GM19043 (cell line): Measurements from ENCODE around the gene CLDN11.

ENCODE experiments used
- ATAC-seq: cut with Tn5 transposase; IDR thresholded peaks from one replicate; pipeline ENCODE4 v1.9.1; 2021; ENCODE audit warnings: low read depth; ENCODE audit not compliant: unreplicated experiment

The CLDN11 gene

GRCh38 chr3:170418422-170419398, at the start of gene CLDN11:
TSS of gene CLDN11 (plus strand) at chr3:170418868. CDS start at chr3:170419067, 199 bp downstream.
- no peak for ATAC-seq

GRCh38 chr3:170368921-170369320, 49.7 kb upstream of the CLDN11 start:
- no peak for ATAC-seq

GRCh38 chr3:170372190-170372879, 46.3 kb upstream of the CLDN11 start:
- ATAC-seq, result no peak

- ATAC-seq, result no peak
Observed at GRCh38 chr3:170383567-170383966, 35.1 kb upstream of the CLDN11 start.

- ATAC-seq, result no peak
Observed at GRCh38 chr3:170386468-170386867, 32.2 kb upstream of the CLDN11 start.

GRCh38 chr3:170387950-170388349, 30.7 kb upstream of the CLDN11 start:
- ATAC-seq, result no peak

GRCh38 chr3:170391108-170391507, 27.6 kb upstream of the CLDN11 start:
- ATAC-seq, result no peak

GRCh38 chr3:170397685-170398084, 21.0 kb upstream of the CLDN11 start:
- no peak for ATAC-seq

GRCh38 chr3:170405101-170405500, 13.6 kb upstream of the CLDN11 start:
- ATAC-seq, result no peak

- ATAC-seq, result no peak
Observed at GRCh38 chr3:170410428-170411029, 8.1 kb upstream of the CLDN11 start.

GRCh38 chr3:170413291-170413690, 5.4 kb upstream of the CLDN11 start:
- ATAC-seq, result no peak

- ATAC-seq, result no peak
Observed at GRCh38 chr3:170414202-170414663, 4.4 kb upstream of the CLDN11 start.

- no peak for ATAC-seq
Observed at GRCh38 chr3:170417090-170417489, 1.6 kb upstream of the CLDN11 start.

- no peak for ATAC-seq
Observed at GRCh38 chr3:170419557-170420087, 954 bp downstream of the CLDN11 start.

GRCh38 chr3:170420307-170420821, 1.7 kb downstream of the CLDN11 start:
- no peak for ATAC-seq

- no peak for ATAC-seq
Observed at GRCh38 chr3:170421111-170421641, 2.5 kb downstream of the CLDN11 start.

GRCh38 chr3:170421758-170422157, 3.1 kb downstream of the CLDN11 start:
- ATAC-seq, result no peak

GRCh38 chr3:170423001-170423615, 4.4 kb downstream of the CLDN11 start:
- ATAC-seq, result no peak

- ATAC-seq, result no peak
Observed at GRCh38 chr3:170424879-170425278, 6.2 kb downstream of the CLDN11 start.
